ENCODE measurements around the gene LPP. TPM values are rescaled to one million over a fixed set of nuclear protein-coding genes. Genes with fewer than 3 reads are reported as not detected.

The LPP gene
- total RNA-seq, 1 donor from 2014 or later: 218 TPM

DNA sequence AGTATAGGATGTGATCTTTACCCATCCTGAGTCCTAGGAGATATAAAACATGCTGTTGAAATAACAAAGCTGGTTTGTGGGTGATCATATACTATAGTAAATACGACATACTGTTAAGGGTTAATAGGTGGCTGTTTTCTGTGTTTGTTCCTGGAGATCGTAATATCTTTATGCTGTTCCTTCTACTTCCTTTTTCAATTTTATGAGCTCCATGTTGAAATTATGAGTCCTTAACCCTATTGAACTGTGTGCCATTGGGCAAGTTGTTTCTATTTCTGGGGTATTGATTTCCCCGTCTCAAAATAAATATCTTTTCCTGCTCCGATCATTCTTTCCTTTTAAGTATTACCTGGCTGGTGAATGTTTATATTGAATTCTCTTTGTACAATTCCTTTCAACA, 115.1 kb downstream of the LPP start:
- no peaks in the 10 kb centered on the region for H3K36me3 ChIP-seq (ENCODE audit: control insufficient read depth, insufficient read depth, low read length)
- no peak overlapping the region for H3K4me3 ChIP-seq (ENCODE audit: low read depth, low read length)
- no peaks in the 10 kb centered on the region for H3K27me3 ChIP-seq (ENCODE audit: control insufficient read depth, insufficient read depth, low read length)
- TF ChIP-seq, protein P1, sequence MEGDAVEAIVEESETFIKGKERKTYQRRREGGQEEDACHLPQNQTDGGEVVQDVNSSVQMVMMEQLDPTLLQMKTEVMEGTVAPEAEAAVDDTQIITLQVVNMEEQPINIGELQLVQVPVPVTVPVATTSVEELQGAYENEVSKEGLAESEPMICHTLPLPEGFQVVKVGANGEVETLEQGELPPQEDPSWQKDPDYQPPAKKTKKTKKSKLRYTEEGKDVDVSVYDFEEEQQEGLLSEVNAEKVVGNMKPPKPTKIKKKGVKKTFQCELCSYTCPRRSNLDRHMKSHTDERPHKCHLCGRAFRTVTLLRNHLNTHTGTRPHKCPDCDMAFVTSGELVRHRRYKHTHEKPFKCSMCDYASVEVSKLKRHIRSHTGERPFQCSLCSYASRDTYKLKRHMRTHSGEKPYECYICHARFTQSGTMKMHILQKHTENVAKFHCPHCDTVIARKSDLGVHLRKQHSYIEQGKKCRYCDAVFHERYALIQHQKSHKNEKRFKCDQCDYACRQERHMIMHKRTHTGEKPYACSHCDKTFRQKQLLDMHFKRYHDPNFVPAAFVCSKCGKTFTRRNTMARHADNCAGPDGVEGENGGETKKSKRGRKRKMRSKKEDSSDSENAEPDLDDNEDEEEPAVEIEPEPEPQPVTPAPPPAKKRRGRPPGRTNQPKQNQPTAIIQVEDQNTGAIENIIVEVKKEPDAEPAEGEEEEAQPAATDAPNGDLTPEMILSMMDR (IDR thresholded peaks at IDR 0.05; ENCODE audit: insufficient read depth, low read length, poor library complexity, severe bottlenecking): no peak
- DNase-seq (ENCODE audit: low read depth): no peak

DNA sequence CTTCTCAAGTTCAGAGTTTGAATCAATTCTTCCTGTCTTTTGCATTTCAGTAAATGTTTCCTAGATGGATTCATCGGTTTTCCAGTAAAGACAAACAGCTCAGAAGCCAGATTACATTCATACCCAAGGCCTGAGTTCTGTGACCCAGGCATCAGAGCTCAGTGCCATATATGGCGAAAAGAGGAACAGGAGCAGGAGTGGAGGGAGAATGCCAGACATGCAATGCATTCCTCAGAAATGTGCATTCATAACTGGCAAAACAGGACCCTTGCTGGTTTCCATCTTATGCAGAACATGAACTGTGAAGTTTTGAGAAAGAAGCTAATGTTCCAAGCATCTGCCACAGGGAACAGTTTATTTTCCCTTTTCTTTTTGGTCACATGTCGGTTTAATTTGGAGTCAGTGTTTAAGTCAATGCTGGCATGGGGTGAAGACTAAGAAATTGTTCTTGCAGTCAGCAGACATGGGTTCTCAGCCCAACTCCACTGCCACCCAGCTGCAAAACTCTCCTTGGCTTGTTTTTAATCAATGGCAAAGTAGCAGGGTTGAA, 116.5 kb downstream of the LPP start:
- peak; percentile 79 for DNase-seq (ENCODE audit: low read depth)
- Histone ChIP-seq H3K4me3 (ENCODE audit: low read depth, low read length) (no peak overlapping the region), H3K27me3 (ENCODE audit: control insufficient read depth, insufficient read depth, low read length) (no peaks in the 10 kb centered on the region), H3K36me3 (ENCODE audit: control insufficient read depth, insufficient read depth, low read length) (no peaks in the 10 kb centered on the region)
- TF ChIP-seq, protein P1 (IDR thresholded peaks at IDR 0.05; ENCODE audit: insufficient read depth, low read length, poor library complexity, severe bottlenecking): no peak

DNA sequence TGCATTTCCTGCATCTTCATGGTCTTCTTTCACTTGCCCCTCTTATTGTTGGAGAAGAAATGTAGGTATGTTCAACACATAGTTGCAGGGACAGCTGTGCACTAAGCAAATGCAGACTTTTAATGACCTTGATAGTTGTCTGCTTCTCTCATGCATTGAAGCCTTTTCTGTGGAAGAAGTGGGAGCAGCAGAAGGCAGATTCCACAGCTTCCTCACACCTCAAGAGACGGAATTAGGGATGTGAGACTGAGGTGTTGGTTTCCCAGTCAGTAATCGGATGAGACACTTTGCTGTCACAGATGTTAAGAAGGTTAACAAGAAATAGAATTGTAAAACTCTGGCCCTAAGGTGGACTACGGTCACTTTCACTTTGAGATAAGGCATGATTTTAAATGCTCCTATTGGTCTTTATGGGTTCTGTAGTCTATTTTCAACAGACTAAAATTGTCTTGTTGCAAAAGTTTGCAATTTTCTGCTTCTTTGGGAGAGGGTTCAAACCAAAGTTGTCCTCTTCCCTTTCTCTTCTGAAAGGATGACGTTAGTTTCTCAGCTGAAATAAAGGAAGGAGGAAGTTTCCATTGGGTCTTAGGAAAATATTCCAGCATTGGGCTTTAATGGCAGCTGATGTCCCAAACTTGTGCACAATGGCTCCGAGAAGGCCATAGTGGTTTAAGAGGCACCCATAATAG, 117.4 kb downstream of the LPP start:
- H3K4me3 ChIP-seq (ENCODE audit: low read depth, low read length): no peak overlapping the region
- H3K36me3 ChIP-seq (ENCODE audit: control insufficient read depth, insufficient read depth, low read length): no peaks in the 10 kb centered on the region
- TF ChIP-seq, protein P1 (IDR thresholded peaks at IDR 0.05; ENCODE audit: insufficient read depth, low read length, poor library complexity, severe bottlenecking): no peak
- DNase-seq (ENCODE audit: low read depth): no peak
- H3K27me3 ChIP-seq (ENCODE audit: control insufficient read depth, insufficient read depth, low read length): no peaks in the 10 kb centered on the region

DNA sequence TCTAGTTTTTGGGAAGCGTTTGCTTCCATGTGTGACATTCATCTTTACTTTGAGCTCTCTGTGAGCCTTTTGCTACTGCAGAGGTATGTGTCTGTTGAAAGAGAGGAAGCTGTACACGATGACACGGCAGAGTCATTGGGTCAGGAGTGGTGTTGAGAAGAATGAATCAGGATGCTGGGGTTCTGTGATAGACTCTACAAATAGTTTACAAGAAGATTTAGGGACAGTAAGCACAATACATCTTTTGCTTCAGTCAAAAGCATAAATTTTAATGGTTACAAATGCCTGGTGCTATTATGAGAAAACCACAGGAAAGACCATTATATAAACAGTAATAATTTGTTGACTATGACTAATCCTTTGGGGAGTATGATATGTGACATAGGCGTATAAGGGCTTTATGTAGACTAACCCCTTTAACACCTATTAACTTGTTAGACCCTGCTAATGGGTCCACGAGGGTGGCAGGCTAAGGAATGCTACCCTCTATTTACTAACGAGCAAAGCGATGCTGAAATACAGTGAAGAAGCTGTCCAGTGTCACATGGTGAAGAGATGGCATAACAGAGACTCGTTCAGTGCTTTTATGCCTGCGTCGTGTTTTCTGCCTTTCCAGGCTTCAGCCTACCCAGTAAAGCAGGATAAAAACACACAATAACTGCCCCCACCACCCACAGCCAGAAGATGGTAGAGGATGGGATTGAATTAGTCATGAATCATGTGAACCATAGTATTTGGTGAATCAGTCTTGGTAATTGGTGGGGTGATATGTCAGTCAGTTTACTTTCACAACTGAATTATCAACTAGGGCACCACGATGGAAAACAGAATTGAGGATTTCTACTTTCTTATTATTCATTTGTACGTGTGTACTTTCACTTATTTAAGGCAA, 118.8 kb downstream of the LPP start:
- Histone ChIP-seq H3K36me3 (ENCODE audit: control insufficient read depth, insufficient read depth, low read length) (no peaks in the 10 kb centered on the region), H3K4me3 (ENCODE audit: low read depth, low read length) (no peak overlapping the region), H3K27me3 (ENCODE audit: control insufficient read depth, insufficient read depth, low read length) (no peaks in the 10 kb centered on the region)
- no peak for DNase-seq (ENCODE audit: low read depth)
- TF ChIP-seq, protein P1 (IDR thresholded peaks at IDR 0.05; ENCODE audit: insufficient read depth, low read length, poor library complexity, severe bottlenecking): no peak

DNA sequence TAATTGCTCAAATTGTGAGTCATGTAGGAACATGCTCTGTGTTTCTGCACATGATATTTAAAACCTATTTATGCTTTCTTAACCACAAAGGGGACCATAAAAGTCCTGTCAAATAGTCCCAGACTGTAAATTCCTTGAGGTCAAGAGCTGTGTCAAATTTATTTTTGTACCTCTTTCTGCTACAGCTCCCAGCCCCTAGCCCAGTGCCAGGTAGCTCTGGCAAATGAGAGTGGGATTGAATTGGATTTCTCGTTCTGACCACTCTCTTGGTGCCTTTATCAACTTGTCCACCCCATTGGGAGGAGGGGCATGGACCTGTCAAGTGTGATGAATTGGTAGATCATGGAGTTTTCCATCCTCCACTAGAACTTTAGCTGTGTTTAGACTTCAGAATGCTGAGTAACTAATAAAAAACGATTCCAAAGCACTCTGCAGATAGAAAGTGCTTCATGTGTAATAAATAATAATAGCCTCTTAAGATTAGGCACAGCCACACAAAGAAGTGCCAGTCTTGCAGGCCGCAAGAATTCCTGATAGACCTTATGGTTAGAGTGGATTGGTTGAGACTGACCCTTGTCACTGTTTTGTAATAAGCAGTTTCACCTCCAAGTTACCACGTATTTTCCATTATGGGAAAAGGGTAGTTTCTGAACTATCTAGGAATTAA, 120.4 kb downstream of the LPP start:
- Histone ChIP-seq H3K27me3 (ENCODE audit: control insufficient read depth, insufficient read depth, low read length) (no peaks in the 10 kb centered on the region), H3K4me3 (ENCODE audit: low read depth, low read length) (no peak overlapping the region), H3K36me3 (ENCODE audit: control insufficient read depth, insufficient read depth, low read length) (no peaks in the 10 kb centered on the region)
- TF ChIP-seq, protein P1 (IDR thresholded peaks at IDR 0.05; ENCODE audit: insufficient read depth, low read length, poor library complexity, severe bottlenecking): no peak
- DNase-seq (ENCODE audit: low read depth): no peak

Data from kidney epithelial cell (primary cell).